ENCODE results near the gene ARHGEF7. TPM values are rescaled to one million over a fixed set of nuclear protein-coding genes. Genes with fewer than 3 reads are reported as not detected.

The ARHGEF7 gene
- total RNA-seq, 1 donor from 2014 or later, result 49.3 TPM

- intact Hi-C loops (cut with DNase I), result no loop called here
- DNase-seq (no peak), ATAC-seq (ENCODE audit: poor library complexity) (no peak)
These were observed 221.6 kb downstream of the ARHGEF7 start for GRCh38 chr13:111336666-111337065.

- intact Hi-C loops (cut with DNase I), result no loop called here
- DNase-seq (no peak), ATAC-seq (ENCODE audit: poor library complexity) (no peak)
These were observed 222.1 kb downstream of the ARHGEF7 start for GRCh38 chr13:111337206-111337605.

GRCh38 chr13:111337741-111338140 lies 222.6 kb downstream of the ARHGEF7 start:
- ATAC-seq (ENCODE audit: poor library complexity) (no peak), DNase-seq (no peak)
- intact Hi-C loops (cut with DNase I), result no loop called here

GRCh38 chr13:111338841-111339240 lies 223.7 kb downstream of the ARHGEF7 start:
- intact Hi-C loops (cut with DNase I), result no loop called here
- no peak for ATAC-seq (ENCODE audit: poor library complexity)
- no peak for DNase-seq

- no peak for ATAC-seq (ENCODE audit: poor library complexity)
- DNase-seq, result no peak
- intact Hi-C loops (cut with DNase I), result no loop called here
These were observed 224.4 kb downstream of the ARHGEF7 start for GRCh38 chr13:111339366-111340143.

GRCh38 chr13:111341886-111342285 lies 226.8 kb downstream of the ARHGEF7 start:
- intact Hi-C loops (cut with DNase I), result no loop called here
- DNase-seq (no peak), ATAC-seq (ENCODE audit: poor library complexity) (no peak)

GRCh38 chr13:111342721-111343120 lies 227.6 kb downstream of the ARHGEF7 start:
- ATAC-seq (ENCODE audit: poor library complexity) (no peak), DNase-seq (no peak)
- intact Hi-C loops (cut with DNase I), result no loop called here

- intact Hi-C loops (cut with DNase I), result no loop called here
- ATAC-seq (ENCODE audit: poor library complexity) (no peak), DNase-seq (no peak)
These were observed 228.2 kb downstream of the ARHGEF7 start for GRCh38 chr13:111343186-111343805.

GRCh38 chr13:111344471-111345191 lies 229.5 kb downstream of the ARHGEF7 start:
- peak; percentile 85 for ATAC-seq (ENCODE audit: poor library complexity)
- peak; percentile 57 for DNase-seq
- intact Hi-C loops (cut with DNase I), result no loop called here

GRCh38 chr13:111345682-111346081 lies 230.6 kb downstream of the ARHGEF7 start:
- ATAC-seq (ENCODE audit: poor library complexity) (no peak), DNase-seq (no peak)
- intact Hi-C loops (cut with DNase I), result no loop called here

GRCh38 chr13:111346101-111346680 lies 231.1 kb downstream of the ARHGEF7 start:
- DNase-seq, result peak; percentile 75
- ATAC-seq (ENCODE audit: poor library complexity), result peak; percentile 90
- intact Hi-C loops (cut with DNase I), result no loop called here

GRCh38 chr13:111347438-111347837 lies 232.3 kb downstream of the ARHGEF7 start:
- intact Hi-C loops (cut with DNase I), result no loop called here
- DNase-seq (no peak), ATAC-seq (ENCODE audit: poor library complexity) (no peak)

GRCh38 chr13:111353508-111353907 lies 238.4 kb downstream of the ARHGEF7 start:
- intact Hi-C loops (cut with DNase I), result no loop called here
- DNase-seq (no peak), ATAC-seq (ENCODE audit: poor library complexity) (no peak)

GRCh38 chr13:111354789-111355188 lies 239.7 kb downstream of the ARHGEF7 start:
- no peak for DNase-seq
- ATAC-seq (ENCODE audit: poor library complexity), result no peak
- intact Hi-C loops (cut with DNase I), result no loop called here

Other genes starting within 250 kb of the ARHGEF7 start
- gene ANKRD10, start 200.2 kb upstream of the ARHGEF7 start, total RNA-seq, result 45.3 TPM
- not detected for gene TEX29, start 205.3 kb downstream of the ARHGEF7 start, total RNA-seq

Data from Right ventricle myocardium superior (tissue), 1 donor.